CD4-positive, alpha-beta T cell (primary cell): ENCODE results near the gene SLC44A1. TPM values are rescaled to one million over a fixed set of nuclear protein-coding genes. Genes with fewer than 3 reads are reported as not detected.

Source experiments
- ATAC-seq: fragments of 200-7000 bp; cut with Tn5 transposase; one replicate; pipeline ENCODE4 v1.10.0; 2022; ENCODE audit warnings: mild to moderate bottlenecking; ENCODE audit not compliant: poor library complexity
- CTCF ChIA-PET: fragments of 350-600 bp; sonication (Branson Sonifier 250); formaldehyde crosslinking; loops from one replicate; lab custom pipeline; 2021; ENCODE audit warnings: antibody characterized with exemption, inconsistent platforms; lab: Charles Lee
- POLR2A ChIA-PET: fragments of 350-600 bp; sonication (Branson Sonifier 250); formaldehyde crosslinking; loops from one replicate; lab custom pipeline; 2021; ENCODE audit warnings: antibody characterized with exemption, inconsistent platforms; lab: Charles Lee
- DNase-seq, 14 experiments: peaks; one replicate each; pipeline ENCODE4 v3.0.0-alpha.2; 2013 to 2020; ENCODE audit warnings: mixed read lengths in 2 of 14
- H3K27ac ChIP-seq, 2 donors: one replicate each; pipeline versions ENCODE4 v1.5.1 to v1.7.0; 2013; ENCODE audit warnings: low read length in 2 of 2, low read depth in 1 of 2, mild to moderate bottlenecking in 1 of 2
- H3K27me3 ChIP-seq, 2 experiments: 1 replicate in 1 of 2; 2 replicates in 1 of 2; pipeline versions ENCODE4 v1.6.1 to v1.7.0; 2013; ENCODE audit warnings: low read length in 2 of 2, control low read depth in 1 of 2, mild to moderate bottlenecking in 1 of 2, moderate library complexity in 1 of 2; ENCODE audit not compliant: insufficient read depth in 2 of 2, control insufficient read depth in 1 of 2
- H3K36me3 ChIP-seq: one replicate; pipeline ENCODE4 v1.6.1; 2013; ENCODE audit warnings: low read length, control low read depth; ENCODE audit not compliant: insufficient read depth
- H3K4me1 ChIP-seq: one replicate; pipeline ENCODE4 v1.6.1; 2013; ENCODE audit warnings: low read length, control low read depth; ENCODE audit not compliant: insufficient read depth
- H3K4me3 ChIP-seq: one replicate; pipeline ENCODE4 v1.5.1; 2013; ENCODE audit warnings: mild to moderate bottlenecking, low read length, moderate library complexity
- H3K9me3 ChIP-seq, 2 experiments: 1 replicate in 1 of 2; 2 replicates in 1 of 2; pipeline versions ENCODE4 v1.6.1 to v1.7.0; 2013; ENCODE audit warnings: low read length in 2 of 2, mild to moderate bottlenecking in 2 of 2, control low read depth in 1 of 2, moderate library complexity in 1 of 2; ENCODE audit not compliant: control insufficient read depth in 1 of 2, insufficient read depth in 1 of 2
- H3K27ac Mint-ChIP-seq: one replicate; pipeline ENCODE4 v1.8.0; 2020; ENCODE audit warnings: mixed read lengths
- H3K27me3 Mint-ChIP-seq: one replicate; pipeline ENCODE4 v1.8.0; 2021; ENCODE audit warnings: mixed read lengths
- H3K36me3 Mint-ChIP-seq: one replicate; pipeline ENCODE4 v1.8.0; 2021; ENCODE audit warnings: low read depth, mixed read lengths
- H3K4me1 Mint-ChIP-seq: one replicate; pipeline ENCODE4 v1.8.0; 2021; ENCODE audit warnings: low read depth, mixed read lengths
- H3K4me3 Mint-ChIP-seq: one replicate; pipeline ENCODE4 v1.8.0; 2020; ENCODE audit warnings: mild to moderate bottlenecking, mixed read lengths
- H3K9me3 Mint-ChIP-seq: one replicate; pipeline ENCODE4 v1.8.0; 2020; ENCODE audit warnings: mixed read lengths
- CTCF ChIP-seq: fragments of 200-600 bp; IDR thresholded peaks from one replicate; pipeline ENCODE4 v1.8.0; 2022; ENCODE audit warnings: antibody characterized with exemption, mild to moderate bottlenecking
- intact Hi-C, 2 experiments: fragments of 100-400 bp; cut with DNase I in 1 of 2; cut with micrococcal nuclease in 1 of 2; formaldehyde crosslinking; loops; one replicate each; pipeline versions ENCODE4 v1.15.1 to v1.9.0; 2023 to 2025; cut with DNase I, micrococcal nuclease
- total RNA-seq, 174 experiments: library from RNA in 2 of 174; stranded (reverse) in 2 of 174; gene quantifications; one replicate each; pipeline ENCODE4 v1.2.3 and lab custom pipeline; 2021 to 2026

The SLC44A1 gene
- total RNA-seq, 2 experiments from 2014 or later: 5.1 to 5.9 TPM

- no peaks in the 10 kb centered on the region for H3K4me1 Mint-ChIP-seq
- POLR2A ChIA-PET: no interaction called here
- H3K27ac ChIP-seq: no peak overlapping the region
- CTCF ChIA-PET: interaction anchor here (0.8 kb wide), 1 partner anchor 23 kb away, joined by 3 read pairs; no protein-coding TSS in a partner anchor
- no peak overlapping the region for H3K27ac Mint-ChIP-seq
- no peaks in the 10 kb centered on the region for H3K9me3 ChIP-seq
- H3K4me1 ChIP-seq: no peaks in the 10 kb centered on the region
- H3K27me3 ChIP-seq: no peaks in the 10 kb centered on the region
- intact Hi-C loops: no loop called here
- peaks cover 15% of the 10 kb centered on the region for H3K36me3 Mint-ChIP-seq
- TF ChIP-seq CTCF: no peak
- ATAC-seq (no peak), DNase-seq (no peak)
- no peak overlapping the region for H3K4me3 ChIP-seq
- H3K4me3 Mint-ChIP-seq: no peak overlapping the region
- no peaks in the 10 kb centered on the region for H3K36me3 ChIP-seq
- no peaks in the 10 kb centered on the region for H3K9me3 Mint-ChIP-seq
- H3K27me3 Mint-ChIP-seq: no peaks in the 10 kb centered on the region
Measured at GRCh38 chr9:105309531-105309931, 65.1 kb downstream of the SLC44A1 start.

GRCh38 chr9:105311306-105311705 lies 66.9 kb downstream of the SLC44A1 start:
- Histone ChIP-seq H3K27ac (no peak overlapping the region), H3K4me1 (no peaks in the 10 kb centered on the region), H3K9me3 (no peaks in the 10 kb centered on the region), H3K27me3 (no peaks in the 10 kb centered on the region), H3K4me3 (no peak overlapping the region), H3K36me3 (no peaks in the 10 kb centered on the region)
- POLR2A ChIA-PET: no interaction called here
- H3K9me3 Mint-ChIP-seq: no peaks in the 10 kb centered on the region
- peaks cover 18% of the 10 kb centered on the region for H3K36me3 Mint-ChIP-seq
- H3K4me3 Mint-ChIP-seq: no peak overlapping the region
- intact Hi-C loops: no loop called here
- H3K27ac Mint-ChIP-seq: no peak overlapping the region
- ATAC-seq (no peak), DNase-seq (no peak)
- H3K27me3 Mint-ChIP-seq: no peaks in the 10 kb centered on the region
- CTCF ChIA-PET: no interaction called here
- TF ChIP-seq CTCF: no peak
- H3K4me1 Mint-ChIP-seq: no peaks in the 10 kb centered on the region

- H3K27me3 ChIP-seq: no peaks in the 10 kb centered on the region
- Mint-ChIP-seq H3K36me3 (peaks cover 28% of the 10 kb centered on the region), H3K27me3 (no peaks in the 10 kb centered on the region), H3K4me3 (no peak overlapping the region), H3K4me1 (no peaks in the 10 kb centered on the region), H3K9me3 (no peaks in the 10 kb centered on the region), H3K27ac (no peak overlapping the region)
- POLR2A ChIA-PET: no interaction called here
- DNase-seq (no peak), ATAC-seq (no peak)
- H3K27ac ChIP-seq: no peak overlapping the region
- no peak overlapping the region for H3K4me3 ChIP-seq
- H3K36me3 ChIP-seq: no peaks in the 10 kb centered on the region
- CTCF ChIA-PET: no interaction called here
- intact Hi-C loops: no loop called here
- no peaks in the 10 kb centered on the region for H3K4me1 ChIP-seq
- TF ChIP-seq CTCF: no peak
- H3K9me3 ChIP-seq: no peaks in the 10 kb centered on the region
Measured at GRCh38 chr9:105313238-105313637, 68.8 kb downstream of the SLC44A1 start.
